NCI-H2227 (cell line): Measurements from ENCODE around the gene SPATA16.
"Not testable (repeated sequence)": the region's sequence is repeated elsewhere in the genome, so short reads cannot be mapped to it uniquely, and the experiment has no call there.

Source experiments
- DNase-seq: peaks from one replicate; lab custom pipeline; 2025; ENCODE audit not compliant: unreplicated experiment; lab: John Stamatoyannopoulos, UW

SPATA16 gene

GRCh38 chr3:173006006-173006405 is 135.0 kb downstream of the SPATA16 start:
- DNase-seq: no peak

GRCh38 chr3:173004681-173005080 is 136.4 kb downstream of the SPATA16 start:
- DNase-seq: no peak

GRCh38 chr3:173003956-173004355 is 137.1 kb downstream of the SPATA16 start:
- no peak for DNase-seq

- no peak for DNase-seq
Observed at GRCh38 chr3:173003471-173003870, 137.6 kb downstream of the SPATA16 start.

GRCh38 chr3:173001622-173002021 is 139.4 kb downstream of the SPATA16 start:
- no peak for DNase-seq

- DNase-seq: no peak
Observed at GRCh38 chr3:173000553-173000952, 140.5 kb downstream of the SPATA16 start.

GRCh38 chr3:172993412-172993811 is 147.6 kb downstream of the SPATA16 start:
- no peak for DNase-seq

- DNase-seq: no peak
Observed at GRCh38 chr3:172991424-172991996, 149.5 kb downstream of the SPATA16 start.

- DNase-seq: no peak
Observed at GRCh38 chr3:172989373-172989772, 151.7 kb downstream of the SPATA16 start.

GRCh38 chr3:172987273-172987672 is 153.8 kb downstream of the SPATA16 start:
- DNase-seq: peak; percentile 40

- DNase-seq: no peak
Observed at GRCh38 chr3:172984914-172985313, 156.1 kb downstream of the SPATA16 start.

GRCh38 chr3:172982736-172983364 is 158.2 kb downstream of the SPATA16 start:
- peak; percentile 46 for DNase-seq

GRCh38 chr3:172981407-172981983 is 159.5 kb downstream of the SPATA16 start:
- DNase-seq: no peak

- no peak for DNase-seq
Observed at GRCh38 chr3:172980849-172981248, 160.2 kb downstream of the SPATA16 start.

GRCh38 chr3:172977696-172978095 is 163.3 kb downstream of the SPATA16 start:
- DNase-seq: no peak

- no peak for DNase-seq
Observed at GRCh38 chr3:172974969-172975368, 166.1 kb downstream of the SPATA16 start.

GRCh38 chr3:172973799-172974198 is 167.2 kb downstream of the SPATA16 start:
- no peak for DNase-seq

GRCh38 chr3:172972717-172973116 is 168.3 kb downstream of the SPATA16 start:
- no peak for DNase-seq

- DNase-seq: no peak
Observed at GRCh38 chr3:172972067-172972466, 169.0 kb downstream of the SPATA16 start.

- no peak for DNase-seq
Observed at GRCh38 chr3:172968646-172969045, 172.4 kb downstream of the SPATA16 start.

- no peak for DNase-seq
Observed at GRCh38 chr3:172965256-172965655, 175.8 kb downstream of the SPATA16 start.

- DNase-seq: not testable (repeated sequence)
Observed at GRCh38 chr3:172960626-172961182, 180.3 kb downstream of the SPATA16 start.
